H9 (cell line): ENCODE measurements around the gene GPS1. TPM values are rescaled to one million over a fixed set of nuclear protein-coding genes. Genes with fewer than 3 reads are reported as not detected.

Source experiments
- DNase-seq: peaks from one replicate; pipeline ENCODE4 v3.0.0-alpha.2; 2017
- H2AFZ ChIP-seq: one replicate; pipeline ENCODE4 v1.6.1; 2013; ENCODE audit warnings: mild to moderate bottlenecking, low read length, control low read depth, moderate library complexity
- H2AK5ac ChIP-seq: 2 replicates; pipeline ENCODE4 v1.6.1; 2013; ENCODE audit warnings: low read length, control low read depth, mixed read lengths; ENCODE audit not compliant: insufficient read length
- H2BK120ac ChIP-seq: one replicate; pipeline ENCODE4 v1.6.1; 2013; ENCODE audit warnings: low read depth, mild to moderate bottlenecking, low read length, control low read depth, inconsistent platforms; ENCODE audit not compliant: poor library complexity, severe bottlenecking
- H2BK12ac ChIP-seq: 2 replicates; pipeline ENCODE4 v1.6.1; 2013; ENCODE audit warnings: low read length, control low read depth, mixed read lengths, low read depth; ENCODE audit not compliant: insufficient read length
- H2BK15ac ChIP-seq: 2 replicates; pipeline ENCODE4 v1.6.1; 2013; ENCODE audit warnings: low read depth, low read length, control low read depth
- H2BK20ac ChIP-seq: one replicate; pipeline ENCODE4 v1.6.1; 2013; ENCODE audit warnings: low read depth, mild to moderate bottlenecking, low read length, control low read depth, inconsistent platforms; ENCODE audit not compliant: poor library complexity, severe bottlenecking
- H2BK5ac ChIP-seq: 2 replicates; pipeline ENCODE4 v1.6.1; 2013; ENCODE audit warnings: low read length, control low read depth, mixed read lengths; ENCODE audit not compliant: insufficient read length
- H3K14ac ChIP-seq: 2 replicates; pipeline ENCODE4 v1.6.1; 2013; ENCODE audit warnings: low read length, control low read depth; ENCODE audit not compliant: insufficient read depth
- H3K18ac ChIP-seq: 2 replicates; pipeline ENCODE4 v1.6.1; 2013; ENCODE audit warnings: low read depth, mild to moderate bottlenecking, mixed read lengths, low read length, control low read depth; ENCODE audit not compliant: insufficient read length
- H3K23ac ChIP-seq: 2 replicates; pipeline ENCODE4 v1.6.1; 2013; ENCODE audit warnings: low read length, control low read depth, mixed read lengths, low read depth; ENCODE audit not compliant: insufficient read length
- H3K23me2 ChIP-seq: 2 replicates; pipeline ENCODE4 v1.6.1; 2013; ENCODE audit warnings: low read depth, mild to moderate bottlenecking, mixed read lengths, low read length, control low read depth; ENCODE audit not compliant: insufficient read length, poor library complexity, severe bottlenecking
- H3K27ac ChIP-seq: 2 replicates; pipeline ENCODE4 v1.5.1; 2013; ENCODE audit warnings: low read length, control low read depth, mixed read lengths, low read depth; ENCODE audit not compliant: insufficient read length
- H3K27me3 ChIP-seq: 2 replicates; pipeline ENCODE4 v1.6.1; 2013; ENCODE audit warnings: low read length, control low read depth, inconsistent platforms; ENCODE audit not compliant: insufficient read depth
- H3K4ac ChIP-seq: 2 replicates; pipeline ENCODE4 v1.6.1; 2013; ENCODE audit warnings: low read depth, mild to moderate bottlenecking, control low read depth, inconsistent platforms, low read length, moderate library complexity
- H3K4me1 ChIP-seq: 2 replicates; pipeline ENCODE4 v1.6.1; 2013; ENCODE audit warnings: low read length, control low read depth, inconsistent platforms; ENCODE audit not compliant: insufficient read depth
- H3K4me2 ChIP-seq: 2 replicates; pipeline ENCODE4 v1.6.1; 2013; ENCODE audit warnings: low read length, control low read depth, mixed read lengths; ENCODE audit not compliant: insufficient read length, insufficient read depth
- H3K56ac ChIP-seq: 2 replicates; pipeline ENCODE4 v1.6.1; 2013; ENCODE audit warnings: low read depth, mild to moderate bottlenecking, mixed read lengths, low read length, control low read depth; ENCODE audit not compliant: insufficient read length
- H3K79me1 ChIP-seq: 2 replicates; pipeline ENCODE4 v1.6.1; 2013; ENCODE audit warnings: low read depth, mild to moderate bottlenecking, moderate library complexity, low read length, control low read depth, inconsistent platforms; ENCODE audit not compliant: insufficient read depth, poor library complexity, severe bottlenecking
- H3K79me2 ChIP-seq: 2 replicates; pipeline ENCODE4 v1.6.1; 2013; ENCODE audit warnings: low read length, control low read depth, inconsistent platforms; ENCODE audit not compliant: insufficient read depth
- H3K9ac ChIP-seq: 2 replicates; pipeline ENCODE4 v1.6.1; 2013; ENCODE audit warnings: low read length, control low read depth, mixed read lengths; ENCODE audit not compliant: insufficient read length; ENCODE audit errors: extremely low read depth
- H3K9me3 ChIP-seq: one replicate; pipeline ENCODE4 v1.6.1; 2013; ENCODE audit warnings: low read depth, low read length, inconsistent platforms; ENCODE audit not compliant: control insufficient read depth
- H3T11ph ChIP-seq: one replicate; pipeline ENCODE4 v1.6.1; 2013; ENCODE audit warnings: mild to moderate bottlenecking, low read length, control low read depth, inconsistent platforms
- H4K20me1 ChIP-seq: one replicate; pipeline ENCODE4 v1.6.1; 2013; ENCODE audit not compliant: control insufficient read depth, insufficient read length, insufficient read depth
- H4K5ac ChIP-seq: 2 replicates; pipeline ENCODE4 v1.6.1; 2013; ENCODE audit warnings: low read depth, mild to moderate bottlenecking, mixed read lengths, low read length, control low read depth; ENCODE audit not compliant: insufficient read length
- H4K8ac ChIP-seq: replicated peaks from 2 replicates; pipeline ENCODE4 v1.6.1; 2013; ENCODE audit warnings: low read length, control low read depth, mixed read lengths, low read depth; ENCODE audit not compliant: insufficient read length
- H4K91ac ChIP-seq: 2 replicates; pipeline ENCODE4 v1.6.1; 2013; ENCODE audit warnings: low read depth, mild to moderate bottlenecking, moderate library complexity, mixed read lengths, low read length, control low read depth; ENCODE audit not compliant: insufficient read length
- H3K27ac Mint-ChIP-seq, 3 experiments: 2 replicates in 2 of 3; 3 replicates in 1 of 3; pipeline ENCODE4 v1.8.0; 2020 to 2021; ENCODE audit warnings: mixed read lengths in 3 of 3, mild to moderate bottlenecking in 1 of 3, moderate library complexity in 1 of 3
- H3K27me3 Mint-ChIP-seq: 2 replicates; pipeline ENCODE4 v1.8.0; 2021; ENCODE audit warnings: low read depth, mild to moderate bottlenecking, moderate library complexity, mixed read lengths
- H3K36me3 Mint-ChIP-seq, 3 experiments: 2 replicates in 2 of 3; 3 replicates in 1 of 3; pipeline ENCODE4 v1.8.0; 2020 to 2021; ENCODE audit warnings: low read depth in 3 of 3, mixed read lengths in 3 of 3; ENCODE audit not compliant: insufficient read depth in 1 of 3
- H3K4me1 Mint-ChIP-seq, 2 experiments: 2 replicates each; pipeline ENCODE4 v1.8.0; 2020; ENCODE audit warnings: mixed read lengths in 2 of 2
- H3K4me3 Mint-ChIP-seq, 2 experiments: 2 replicates in 1 of 2; 3 replicates in 1 of 2; pipeline ENCODE4 v1.8.0; 2020 to 2021; ENCODE audit warnings: mild to moderate bottlenecking in 2 of 2, mixed read lengths in 2 of 2, moderate library complexity in 1 of 2
- H3K9me3 Mint-ChIP-seq, 2 experiments: 2 replicates in 1 of 2; 3 replicates in 1 of 2; pipeline ENCODE4 v1.8.0; 2020; ENCODE audit warnings: mild to moderate bottlenecking in 2 of 2, mixed read lengths in 2 of 2, moderate library complexity in 1 of 2
- WGBS: extraction: QIAGEN DNeasy Blood & Tissue Kit; methylation state at CpG from one replicate; pipeline ENCODE4 v1.1.7; 2013; ENCODE audit warnings: missing lambda C conversion rate, low lambda C conversion rate, mixed read lengths; ENCODE audit not compliant: insufficient read length; ENCODE audit errors: extremely low coverage; 5-methylcytosine and 5-hydroxymethylcytosine counted together
- total RNA-seq: library from RNA; stranded (reverse); gene quantifications from 2 replicates; pipeline ENCODE4 v1.2.1, GENCODE V29; 2021
- TF ChIP-seq, protein P1 (sequence below): fragments of 200-600 bp; sonication (generic); conservative IDR thresholded peaks from 3 replicates; pipeline ENCODE4 v1.8.0; 2021; ENCODE audit warnings: antibody characterized with exemption, mild to moderate bottlenecking

Gene GPS1
- total RNA-seq, 1 experiment from 2014 or later, result 164 TPM

DNA sequence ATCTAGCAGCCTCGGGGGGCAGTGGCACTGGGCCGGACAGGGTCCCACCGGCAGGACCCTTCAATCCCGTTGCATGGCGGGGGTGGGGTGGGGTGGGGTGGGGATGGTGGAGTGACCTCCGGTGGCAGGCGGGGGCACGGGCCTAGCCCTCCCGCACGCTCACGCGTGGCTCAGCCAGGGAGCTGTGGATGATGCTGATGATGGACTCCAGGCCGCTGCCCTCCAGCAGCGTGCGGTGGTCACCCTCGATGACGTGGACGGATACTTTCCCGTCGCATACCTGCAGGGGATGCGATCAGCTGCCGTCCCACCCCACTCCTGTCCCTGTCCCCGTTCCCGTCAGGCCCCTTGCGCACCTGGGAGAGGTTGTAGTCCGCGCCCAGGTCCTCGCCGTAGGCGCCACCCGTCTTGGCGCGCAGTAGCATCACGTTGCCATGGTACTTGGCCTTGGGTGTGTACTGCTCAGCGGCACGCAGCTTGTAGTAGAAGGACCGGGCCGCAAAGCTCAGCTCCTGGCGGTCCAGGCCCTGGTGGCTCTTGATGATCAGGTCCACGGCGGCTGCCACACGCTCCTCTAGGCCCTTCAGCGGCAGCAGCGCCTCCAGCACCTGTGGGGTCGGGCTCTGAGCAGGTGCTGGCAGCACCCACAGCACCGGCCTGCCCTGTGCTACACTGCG, 27.4 kb downstream of the GPS1 start:
- H3K27ac ChIP-seq, result no peak overlapping the region
- Mint-ChIP-seq H3K9me3 (no peaks in the 10 kb centered on the region), H3K27me3 (peaks cover 13% of the 10 kb centered on the region), H3K4me1 (no peaks in the 10 kb centered on the region; a peak in 2 of 4 replicates), H3K27ac (no peak overlapping the region), H3K4me3 (no peak overlapping the region), H3K36me3 (peaks cover 20 to 48% (median 46%) of the 10 kb centered on the region in 3 experiments; a peak in 6 of 7 replicates)
- no peak overlapping the region for H2BK20ac ChIP-seq
- H2AFZ ChIP-seq, result no peak overlapping the region
- no peak overlapping the region for H4K5ac ChIP-seq
- H2BK5ac ChIP-seq, result no peak overlapping the region
- no peak overlapping the region for H3K4ac ChIP-seq
- no peaks in the 10 kb centered on the region for H3K9me3 ChIP-seq
- TF ChIP-seq, protein P1, sequence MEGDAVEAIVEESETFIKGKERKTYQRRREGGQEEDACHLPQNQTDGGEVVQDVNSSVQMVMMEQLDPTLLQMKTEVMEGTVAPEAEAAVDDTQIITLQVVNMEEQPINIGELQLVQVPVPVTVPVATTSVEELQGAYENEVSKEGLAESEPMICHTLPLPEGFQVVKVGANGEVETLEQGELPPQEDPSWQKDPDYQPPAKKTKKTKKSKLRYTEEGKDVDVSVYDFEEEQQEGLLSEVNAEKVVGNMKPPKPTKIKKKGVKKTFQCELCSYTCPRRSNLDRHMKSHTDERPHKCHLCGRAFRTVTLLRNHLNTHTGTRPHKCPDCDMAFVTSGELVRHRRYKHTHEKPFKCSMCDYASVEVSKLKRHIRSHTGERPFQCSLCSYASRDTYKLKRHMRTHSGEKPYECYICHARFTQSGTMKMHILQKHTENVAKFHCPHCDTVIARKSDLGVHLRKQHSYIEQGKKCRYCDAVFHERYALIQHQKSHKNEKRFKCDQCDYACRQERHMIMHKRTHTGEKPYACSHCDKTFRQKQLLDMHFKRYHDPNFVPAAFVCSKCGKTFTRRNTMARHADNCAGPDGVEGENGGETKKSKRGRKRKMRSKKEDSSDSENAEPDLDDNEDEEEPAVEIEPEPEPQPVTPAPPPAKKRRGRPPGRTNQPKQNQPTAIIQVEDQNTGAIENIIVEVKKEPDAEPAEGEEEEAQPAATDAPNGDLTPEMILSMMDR, result no peak
- H4K91ac ChIP-seq, result no peak overlapping the region
- H2BK12ac ChIP-seq, result no peak overlapping the region
- H3K9ac ChIP-seq, result no peak overlapping the region
- no peak overlapping the region for H2AK5ac ChIP-seq
- H3K4me2 ChIP-seq, result no peak overlapping the region
- no peaks in the 10 kb centered on the region for H4K20me1 ChIP-seq
- H2BK120ac ChIP-seq, result no peak overlapping the region
- H3K23me2 ChIP-seq, result no peaks in the 10 kb centered on the region
- no peaks in the 10 kb centered on the region for H3K79me1 ChIP-seq
- no peaks in the 10 kb centered on the region for H3K79me2 ChIP-seq
- H3K23ac ChIP-seq, result no peak overlapping the region
- no peak overlapping the region for H3K56ac ChIP-seq
- no peak overlapping the region for H3K18ac ChIP-seq
- no peak for DNase-seq
- H3K14ac ChIP-seq, result no peak overlapping the region
- no peak overlapping the region for H2BK15ac ChIP-seq
- no peaks in the 10 kb centered on the region for H3K27me3 ChIP-seq
- no peak overlapping the region for H4K8ac ChIP-seq
- H3K4me1 ChIP-seq, result no peaks in the 10 kb centered on the region
- no CpG with 5 or more reads among the region's 47 CpGs for WGBS
- H3T11ph ChIP-seq, result no peak overlapping the region
